Stimulated activated CD4-positive, alpha-beta T cell treated with anti-CD3 and anti-CD28 coated beads, Interleukin-4, amount 100 ng/mL, for 24 hours (primary cell): ENCODE measurements around the gene GPR78.

Source experiments
- DNase-seq: peaks from one replicate; pipeline ENCODE4 v3.0.0-alpha.2; 2020

Gene GPR78

GRCh38 chr4:8587469-8588195 is 7.4 kb downstream of the GPR78 start:
- no peak for DNase-seq

- no peak for DNase-seq
Measured at GRCh38 chr4:8588196-8588470, 7.9 kb downstream of the GPR78 start.

GRCh38 chr4:8589336-8589735 is 9.1 kb downstream of the GPR78 start:
- DNase-seq, result no peak

GRCh38 chr4:8589823-8590545 is 9.8 kb downstream of the GPR78 start:
- no peak for DNase-seq

GRCh38 chr4:8590546-8590880 is 10.3 kb downstream of the GPR78 start:
- no peak for DNase-seq

GRCh38 chr4:8591114-8591513 is 10.9 kb downstream of the GPR78 start:
- no peak for DNase-seq

GRCh38 chr4:8591626-8592365 is 11.6 kb downstream of the GPR78 start:
- no peak for DNase-seq

- DNase-seq, result no peak
Measured at GRCh38 chr4:8592366-8593263, 12.4 kb downstream of the GPR78 start, which contains the start of gene CPZ. Gene CPZ (plus strand): TSS chr4:8592765. CDS start chr4:8592834, 69 bp downstream.

GRCh38 chr4:8593264-8594096 is 13.3 kb downstream of the GPR78 start:
- DNase-seq, result no peak

- DNase-seq, result no peak
Measured at GRCh38 chr4:8594097-8595038, 14.2 kb downstream of the GPR78 start.

GRCh38 chr4:8595237-8596087 is 15.3 kb downstream of the GPR78 start:
- no peak for DNase-seq

GRCh38 chr4:8596891-8597290 is 16.7 kb downstream of the GPR78 start:
- DNase-seq, result no peak

- no peak for DNase-seq
Measured at GRCh38 chr4:8597319-8597718, 17.1 kb downstream of the GPR78 start.

- no peak for DNase-seq
Measured at GRCh38 chr4:8597791-8598190, 17.6 kb downstream of the GPR78 start.

GRCh38 chr4:8598391-8599090 is 18.3 kb downstream of the GPR78 start:
- no peak for DNase-seq

- no peak for DNase-seq
Measured at GRCh38 chr4:8599091-8599460, 18.9 kb downstream of the GPR78 start.

GRCh38 chr4:8599657-8600056 is 19.5 kb downstream of the GPR78 start:
- no peak for DNase-seq

- no peak for DNase-seq
Measured at GRCh38 chr4:8600266-8600665, 20.1 kb downstream of the GPR78 start.

GRCh38 chr4:8600686-8601085 is 20.5 kb downstream of the GPR78 start:
- DNase-seq, result no peak
